ENCODE measurements around the gene C9. TPM values are rescaled to one million over a fixed set of nuclear protein-coding genes. Genes with fewer than 3 reads are reported as not detected.
"Not testable (repeated sequence)": the region's sequence is repeated elsewhere in the genome, so short reads cannot be mapped to it uniquely, and the experiment has no call there.

C9 gene
- total RNA-seq, 2 donors from 2014 or later: not detected

GRCh38 chr5:39319395-39319794 is 44.9 kb downstream of the C9 start:
- Histone ChIP-seq H3K9ac (ENCODE audit: extremely low read depth, low read length, poor library complexity, severe bottlenecking) (no peak overlapping the region), H3K4me3 (ENCODE audit: low read length) (no peak overlapping the region), H3K27ac (ENCODE audit: low read depth, low read length) (no peak overlapping the region), H3K9me3 (ENCODE audit: control insufficient read depth, low read length) (no peaks in the 10 kb centered on the region), H3K36me3 (ENCODE audit: control insufficient read depth, insufficient read depth, low read length) (no peaks in the 10 kb centered on the region), H3K4me1 (ENCODE audit: control insufficient read depth, insufficient read depth, low read length) (no peaks in the 10 kb centered on the region), H3K27me3 (ENCODE audit: control insufficient read depth, insufficient read depth, low read length, poor library complexity, severe bottlenecking) (no peaks in the 10 kb centered on the region)
- DNase-seq: no peak
- no peak overlapping the region for H3K27ac Mint-ChIP-seq
- H3K36me3 Mint-ChIP-seq (ENCODE audit: low read depth): no peaks in the 10 kb centered on the region
- 93 to 95% methylated on average over 3 of the region's 3 CpGs for WGBS, 2 experiments (ENCODE audit: insufficient coverage in 1 of 2, insufficient read length in 1 of 2)
- H3K27me3 Mint-ChIP-seq (ENCODE audit: insufficient read depth): no peaks in the 10 kb centered on the region
- H3K4me1 Mint-ChIP-seq: no peaks in the 10 kb centered on the region
- TF ChIP-seq CTCF (conservative IDR thresholded peaks at IDR 0.05): no peak
- H3K4me3 Mint-ChIP-seq: no peak overlapping the region
- peaks cover 1% of the 10 kb centered on the region for H3K9me3 Mint-ChIP-seq

GRCh38 chr5:39316464-39316863 is 47.8 kb downstream of the C9 start:
- H3K36me3 Mint-ChIP-seq (ENCODE audit: low read depth); H3K27ac Mint-ChIP-seq; H3K4me3 Mint-ChIP-seq; H3K4me1 Mint-ChIP-seq; H3K4me3 ChIP-seq (ENCODE audit: low read length); H3K27ac ChIP-seq (ENCODE audit: low read depth, low read length); H3K4me1 ChIP-seq (ENCODE audit: control insufficient read depth, insufficient read depth, low read length); DNase-seq; H3K27me3 Mint-ChIP-seq (ENCODE audit: insufficient read depth); H3K9me3 Mint-ChIP-seq; H3K9ac ChIP-seq (ENCODE audit: extremely low read depth, low read length, poor library complexity, severe bottlenecking); H3K9me3 ChIP-seq (ENCODE audit: control insufficient read depth, low read length); H3K27me3 ChIP-seq (ENCODE audit: control insufficient read depth, insufficient read depth, low read length, poor library complexity, severe bottlenecking); H3K36me3 ChIP-seq (ENCODE audit: control insufficient read depth, insufficient read depth, low read length): not testable (repeated sequence)
- WGBS, 2 experiments (ENCODE audit: insufficient coverage in 1 of 2, insufficient read length in 1 of 2): 87% methylated on average over 2 of the region's 3 CpGs; no CpG with 5 or more reads in 1 of the 2 experiments

GRCh38 chr5:39315995-39316394 is 48.3 kb downstream of the C9 start:
- no peaks in the 10 kb centered on the region for H3K36me3 Mint-ChIP-seq (ENCODE audit: low read depth)
- no peak overlapping the region for H3K27ac Mint-ChIP-seq
- no peaks in the 10 kb centered on the region for H3K27me3 ChIP-seq (ENCODE audit: control insufficient read depth, insufficient read depth, low read length, poor library complexity, severe bottlenecking)
- H3K27ac ChIP-seq (ENCODE audit: low read depth, low read length): no peak overlapping the region
- no peak overlapping the region for H3K9ac ChIP-seq (ENCODE audit: extremely low read depth, low read length, poor library complexity, severe bottlenecking)
- no peaks in the 10 kb centered on the region for H3K4me1 ChIP-seq (ENCODE audit: control insufficient read depth, insufficient read depth, low read length)
- peaks cover 1% of the 10 kb centered on the region for H3K9me3 Mint-ChIP-seq
- no peak for TF ChIP-seq CTCF (conservative IDR thresholded peaks at IDR 0.05)
- no peak for DNase-seq
- H3K4me3 Mint-ChIP-seq: no peak overlapping the region
- H3K9me3 ChIP-seq (ENCODE audit: control insufficient read depth, low read length): no peaks in the 10 kb centered on the region
- no peaks in the 10 kb centered on the region for H3K27me3 Mint-ChIP-seq (ENCODE audit: insufficient read depth)
- H3K4me3 ChIP-seq (ENCODE audit: low read length): no peak overlapping the region
- H3K36me3 ChIP-seq (ENCODE audit: control insufficient read depth, insufficient read depth, low read length): no peaks in the 10 kb centered on the region
- no peaks in the 10 kb centered on the region for H3K4me1 Mint-ChIP-seq
- whole genome bisulfite sequencing, 2 experiments (ENCODE audit: insufficient coverage in 1 of 2, insufficient read length in 1 of 2): 81 to 98% methylated on average over 3 to 4 of the region's 4 CpGs

- H3K36me3 ChIP-seq (ENCODE audit: control insufficient read depth, insufficient read depth, low read length): no peaks in the 10 kb centered on the region
- no peak overlapping the region for H3K27ac ChIP-seq (ENCODE audit: low read depth, low read length)
- no peak overlapping the region for H3K4me3 ChIP-seq (ENCODE audit: low read length)
- no peak overlapping the region for H3K27ac Mint-ChIP-seq
- no peaks in the 10 kb centered on the region for H3K9me3 ChIP-seq (ENCODE audit: control insufficient read depth, low read length)
- H3K36me3 Mint-ChIP-seq (ENCODE audit: low read depth): no peaks in the 10 kb centered on the region
- H3K9me3 Mint-ChIP-seq: peaks cover 1% of the 10 kb centered on the region
- no peaks in the 10 kb centered on the region for H3K27me3 ChIP-seq (ENCODE audit: control insufficient read depth, insufficient read depth, low read length, poor library complexity, severe bottlenecking)
- no peaks in the 10 kb centered on the region for H3K4me1 Mint-ChIP-seq
- no peaks in the 10 kb centered on the region for H3K27me3 Mint-ChIP-seq (ENCODE audit: insufficient read depth)
- WGBS, 2 experiments (ENCODE audit: insufficient coverage in 1 of 2, insufficient read length in 1 of 2): 88 to 100% methylated on average over 1 of the region's 1 CpG
- H3K4me1 ChIP-seq (ENCODE audit: control insufficient read depth, insufficient read depth, low read length): no peaks in the 10 kb centered on the region
- peak; percentile 51 for TF ChIP-seq CTCF (conservative IDR thresholded peaks at IDR 0.05)
- no peak overlapping the region for H3K4me3 Mint-ChIP-seq
- no peak for DNase-seq
- H3K9ac ChIP-seq (ENCODE audit: extremely low read depth, low read length, poor library complexity, severe bottlenecking): no peak overlapping the region
These were observed 49.7 kb downstream of the C9 start for GRCh38 chr5:39314591-39314990.
